PC-3 (cell line): ENCODE data around the gene NOL9. TPM values are rescaled to one million over a fixed set of nuclear protein-coding genes. Genes with fewer than 3 reads are reported as not detected.

Experiments
- ATAC-seq: fragments of 200-7000 bp; cut with Tn5 transposase; 2 replicates; pipeline ENCODE4 v1.9.1; 2020; ENCODE audit warnings: mild to moderate bottlenecking, moderate library complexity
- BruUV-seq: library from RNA; stranded (reverse); fragments of 400-500 nt; replicated peaks from 2 replicates; lab custom pipeline; 2021; lab: Mats Ljungman, UMichigan
- CTCF ChIA-PET: fragments of 300-600 bp; sonication (Branson Sonifier 250); formaldehyde crosslinking; loops from one replicate; lab custom pipeline; 2022; ENCODE audit warnings: antibody characterized with exemption; lab: Charles Lee
- POLR2A ChIA-PET: fragments of 300-600 bp; sonication (Branson Sonifier 250); formaldehyde crosslinking; loops from one replicate; lab custom pipeline; 2022; ENCODE audit warnings: antibody characterized with exemption; ENCODE audit not compliant: unreplicated experiment; lab: Charles Lee
- DNase-seq: peaks from one replicate; pipeline ENCODE4 v3.0.0-alpha.2; 2015
- H2AFZ ChIP-seq: fragments of 300-600 bp; sonication (generic); 2 replicates; pipeline ENCODE4 v1.6.0; 2016; ENCODE audit warnings: antibody characterized with exemption, low read length
- H3F3A ChIP-seq: fragments of 300-600 bp; sonication (generic); one replicate; pipeline ENCODE4 v1.6.0; 2017; ENCODE audit warnings: antibody characterized with exemption, low read length, control low read depth, mild to moderate bottlenecking; ENCODE audit not compliant: unreplicated experiment
- H3K27ac ChIP-seq: fragments of 300-600 bp; sonication (generic); 2 replicates; pipeline ENCODE4 v1.5.1; 2016; ENCODE audit warnings: mild to moderate bottlenecking, low read length
- H3K27me3 ChIP-seq: fragments of 300-600 bp; sonication (generic); 2 replicates; pipeline ENCODE4 v1.6.1; 2016; ENCODE audit warnings: low read length, mixed read lengths
- H3K36me3 ChIP-seq: fragments of 300-600 bp; sonication (generic); 2 replicates; pipeline ENCODE4 v1.6.1; 2016; ENCODE audit warnings: low read depth, mixed run types, low read length, mixed read lengths
- H3K4me1 ChIP-seq: fragments of 300-600 bp; sonication (generic); 2 replicates; pipeline ENCODE4 v1.5.1; 2016; ENCODE audit warnings: low read length; ENCODE audit not compliant: insufficient read depth
- H3K4me2 ChIP-seq: fragments of 300-600 bp; sonication (generic); 2 replicates; pipeline ENCODE4 v1.6.0; 2016; ENCODE audit warnings: low read length
- H3K4me3 ChIP-seq: fragments of 300-600 bp; sonication (generic); 2 replicates; pipeline ENCODE4 v1.5.1; 2016; ENCODE audit warnings: mild to moderate bottlenecking, low read length, mixed read lengths
- H3K79me2 ChIP-seq: fragments of 300-600 bp; sonication (generic); 2 replicates; pipeline ENCODE4 v1.6.1; 2017; ENCODE audit warnings: low read length, mixed read lengths
- H3K9ac ChIP-seq: fragments of 300-600 bp; sonication (generic); 2 replicates; pipeline ENCODE4 v1.6.0; 2016; ENCODE audit warnings: mild to moderate bottlenecking, low read length
- H3K9me2 ChIP-seq: fragments of 300-600 bp; sonication (generic); replicated peaks from 2 replicates; pipeline ENCODE4 v1.6.1; 2016; ENCODE audit warnings: mixed run types, low read length, mixed read lengths
- H3K9me3 ChIP-seq: fragments of 300-600 bp; sonication (generic); 2 replicates; pipeline ENCODE4 v1.6.1; 2016; ENCODE audit warnings: low read length, mixed read lengths
- H4K20me1 ChIP-seq: fragments of 300-600 bp; sonication (generic); 2 replicates; pipeline ENCODE4 v1.6.1; 2016; ENCODE audit warnings: low read length, mixed read lengths
- EZH2 ChIP-seq: fragments of 300-600 bp; sonication (generic); IDR thresholded peaks from one replicate; pipeline ENCODE4 v1.6.1; 2017; ENCODE audit warnings: antibody characterized with exemption, mild to moderate bottlenecking, low read length; ENCODE audit not compliant: unreplicated experiment
- EZH2phosphoT487 ChIP-seq: fragments of 300-600 bp; sonication (generic); IDR thresholded peaks from 2 replicates; pipeline ENCODE4 v1.6.1; 2018; ENCODE audit warnings: mild to moderate bottlenecking, antibody characterized with exemption, low read length, borderline replicate concordance
- intact Hi-C: fragments of 100-400 bp; cut with micrococcal nuclease; formaldehyde crosslinking; loops from 2 replicates; pipeline ENCODE4 v1.9.0; 2023
- total RNA-seq: library from RNA; depleted of rRNA; stranded (reverse); fragments of >200 nt; gene quantifications from 2 replicates; pipeline ENCODE4 v1.2.3, GENCODE V29; 2014
- TF ChIP-seq, protein P1 (sequence below): fragments of 300-600 bp; sonication (generic); conservative IDR thresholded peaks from 2 replicates; pipeline ENCODE4 v1.5.1; 2017; ENCODE audit warnings: antibody characterized with exemption, low read depth, mild to moderate bottlenecking, low read length

NOL9 gene
- total RNA-seq, 1 experiment from 2014 or later: 79.1 TPM

DNA sequence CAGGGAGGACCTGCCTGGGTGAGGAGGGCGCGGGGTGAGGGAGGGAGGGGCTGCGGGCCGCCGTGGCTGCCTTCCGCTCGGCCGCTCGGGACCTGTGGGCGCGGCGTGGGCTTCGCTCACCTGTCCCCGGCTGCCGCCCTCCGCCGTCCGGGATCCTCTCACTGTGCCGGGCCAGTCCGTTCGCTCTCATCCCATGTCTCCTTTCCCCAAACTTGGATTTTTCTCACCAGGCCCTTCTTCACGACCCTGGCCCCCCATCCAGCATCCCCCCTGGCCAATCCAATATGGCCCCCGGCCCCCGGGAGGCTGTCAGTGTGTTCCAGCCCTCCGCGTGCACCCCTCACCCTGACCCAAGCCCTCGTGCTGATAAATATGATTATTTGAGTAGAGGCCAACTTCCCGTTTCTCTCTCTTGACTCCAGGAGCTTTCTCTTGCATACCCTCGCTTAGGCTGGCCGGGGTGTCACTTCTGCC lies 25.8 kb upstream of the NOL9 start:
- H3K4me1 ChIP-seq: peaks cover 27% of the 10 kb centered on the region
- CTCF ChIA-PET: interaction anchor here (0.6 to 1.6 kb wide), 2 partner anchors 20 to 662 kb away, joined by 3 to 4 read pairs; no protein-coding TSS in a partner anchor
- H3K9ac ChIP-seq: peak overlapping the region; percentile 85
- POLR2A ChIA-PET: interaction anchor here (0.6 to 0.9 kb wide), 5 partner anchors 22 to 184 kb away, joined by 3 to 7 read pairs (median 3); partner anchors contain the start of genes KLHL21 and NOL9
- H3K27me3 ChIP-seq: no peaks in the 10 kb centered on the region
- H3K36me3 ChIP-seq: no peaks in the 10 kb centered on the region
- H4K20me1 ChIP-seq: no peaks in the 10 kb centered on the region
- TSS peak; percentile 58 for BruUV-seq
- TF ChIP-seq, protein P1, sequence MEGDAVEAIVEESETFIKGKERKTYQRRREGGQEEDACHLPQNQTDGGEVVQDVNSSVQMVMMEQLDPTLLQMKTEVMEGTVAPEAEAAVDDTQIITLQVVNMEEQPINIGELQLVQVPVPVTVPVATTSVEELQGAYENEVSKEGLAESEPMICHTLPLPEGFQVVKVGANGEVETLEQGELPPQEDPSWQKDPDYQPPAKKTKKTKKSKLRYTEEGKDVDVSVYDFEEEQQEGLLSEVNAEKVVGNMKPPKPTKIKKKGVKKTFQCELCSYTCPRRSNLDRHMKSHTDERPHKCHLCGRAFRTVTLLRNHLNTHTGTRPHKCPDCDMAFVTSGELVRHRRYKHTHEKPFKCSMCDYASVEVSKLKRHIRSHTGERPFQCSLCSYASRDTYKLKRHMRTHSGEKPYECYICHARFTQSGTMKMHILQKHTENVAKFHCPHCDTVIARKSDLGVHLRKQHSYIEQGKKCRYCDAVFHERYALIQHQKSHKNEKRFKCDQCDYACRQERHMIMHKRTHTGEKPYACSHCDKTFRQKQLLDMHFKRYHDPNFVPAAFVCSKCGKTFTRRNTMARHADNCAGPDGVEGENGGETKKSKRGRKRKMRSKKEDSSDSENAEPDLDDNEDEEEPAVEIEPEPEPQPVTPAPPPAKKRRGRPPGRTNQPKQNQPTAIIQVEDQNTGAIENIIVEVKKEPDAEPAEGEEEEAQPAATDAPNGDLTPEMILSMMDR: no peak
- TF ChIP-seq EZH2phosphoT487 (no peak), EZH2 (no peak)
- peaks cover 35% of the 10 kb centered on the region for H3K79me2 ChIP-seq
- no peaks in the 10 kb centered on the region for H3K9me2 ChIP-seq
- H3F3A ChIP-seq: no peaks in the 10 kb centered on the region
- H3K9me3 ChIP-seq: no peaks in the 10 kb centered on the region
- peak overlapping the region; percentile 68 for H2AFZ ChIP-seq
- intact Hi-C loops: loop anchor here (2.0 kb wide), 1 partner anchor 67 kb away; no protein-coding TSS in a partner anchor
- no peak for DNase-seq
- H3K4me2 ChIP-seq: peak overlapping the region; percentile 89
- H3K4me3 ChIP-seq: peak overlapping the region; percentile 92
- 0 out of 2 replicates have a peak overlapping the region, but pooled peaks have one; percentile 11 for H3K27ac ChIP-seq
- ATAC-seq: peak; percentile 31

DNA sequence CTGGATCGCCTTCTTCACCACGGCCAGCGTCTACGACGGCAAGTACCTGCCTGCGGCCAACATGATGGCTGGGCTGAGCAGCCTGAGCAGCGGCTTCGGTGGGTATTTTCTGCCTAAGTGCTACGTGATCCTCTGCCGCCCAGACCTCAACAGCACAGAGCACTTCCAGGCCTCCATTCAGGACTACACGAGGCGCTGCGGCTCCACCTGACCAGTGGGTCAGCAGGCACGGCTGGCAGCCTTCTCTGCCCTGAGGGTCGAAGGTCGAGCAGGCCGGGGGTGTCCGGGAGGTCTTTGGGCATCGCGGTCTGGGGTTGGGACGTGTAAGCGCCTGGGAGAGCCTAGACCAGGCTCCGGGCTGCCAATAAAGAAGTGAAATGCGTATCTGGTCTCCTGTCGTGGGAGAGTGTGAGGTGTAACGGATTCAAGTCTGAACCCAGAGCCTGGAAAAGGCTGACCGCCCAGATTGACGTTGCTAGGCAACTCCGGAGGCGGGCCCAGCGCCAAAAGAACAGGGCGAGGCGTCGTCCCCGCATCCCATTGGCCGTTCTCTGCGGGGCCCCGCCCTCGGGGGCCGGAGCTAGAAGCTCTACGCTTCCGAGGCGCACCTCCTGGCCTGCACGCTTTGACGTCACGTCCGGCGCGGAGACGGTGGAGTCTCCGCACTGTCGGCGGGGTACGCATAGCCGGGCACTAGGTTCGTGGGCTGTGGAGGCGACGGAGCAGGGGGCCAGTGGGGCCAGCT lies 25.2 kb upstream of the NOL9 start, which contains the start of gene ZBTB48:
Gene ZBTB48, plus strand, starts transcription at position 621 of the 745 bp plus-strand sequence. CDS start 616 bp downstream, outside the sequence.
- POLR2A ChIA-PET: interaction anchor here (0.6 to 0.9 kb wide), 5 partner anchors 23 to 72 kb away, joined by 3 to 7 read pairs (median 3); partner anchors contain the start of genes KLHL21 and NOL9
- H3K27me3 ChIP-seq: no peaks in the 10 kb centered on the region
- peak within 1 kb of the TSS; percentile 68 for H2AFZ ChIP-seq
- 0 out of 2 replicates have a peak within 1 kb of the TSS, but pooled peaks have one; percentile 11 for H3K27ac ChIP-seq
- H3K4me1 ChIP-seq: peaks cover 27% of the 10 kb centered on the region
- H3K4me3 ChIP-seq: peak within 1 kb of the TSS; percentile 92
- H3K9me2 ChIP-seq: no peaks in the 10 kb centered on the region
- no peaks in the 10 kb centered on the region for H3K36me3 ChIP-seq
- intact Hi-C loops: loop anchor here (1.0 to 2.0 kb wide), 3 partner anchors 22 to 67 kb away; partner anchors contain the start of gene NOL9
- DNase-seq (peak; percentile 100), ATAC-seq (peak; percentile 96)
- H3K79me2 ChIP-seq: peaks cover 34% of the 10 kb centered on the region
- H3K9me3 ChIP-seq: no peaks in the 10 kb centered on the region
- TF ChIP-seq EZH2phosphoT487: no peak
- no peak for TF ChIP-seq EZH2
- TF ChIP-seq, protein P1: no peak
- BruUV-seq: TSS peak; percentile 94
- CTCF ChIA-PET: interaction anchor here (0.5 to 1.6 kb wide), 2 partner anchors 20 to 22 kb away, joined by 3 to 4 read pairs; no protein-coding TSS in a partner anchor
- peak within 1 kb of the TSS; percentile 85 for H3K9ac ChIP-seq
- no peaks in the 10 kb centered on the region for H3F3A ChIP-seq
- H4K20me1 ChIP-seq: no peaks in the 10 kb centered on the region
- H3K4me2 ChIP-seq: peak within 1 kb of the TSS; percentile 89
